NCI-H2171 (cell line): Measurements from ENCODE around the gene IVL.

ENCODE experiments used
- DNase-seq: peaks from one replicate; lab custom pipeline; 2025; lab: John Stamatoyannopoulos, UW

IVL gene

DNA sequence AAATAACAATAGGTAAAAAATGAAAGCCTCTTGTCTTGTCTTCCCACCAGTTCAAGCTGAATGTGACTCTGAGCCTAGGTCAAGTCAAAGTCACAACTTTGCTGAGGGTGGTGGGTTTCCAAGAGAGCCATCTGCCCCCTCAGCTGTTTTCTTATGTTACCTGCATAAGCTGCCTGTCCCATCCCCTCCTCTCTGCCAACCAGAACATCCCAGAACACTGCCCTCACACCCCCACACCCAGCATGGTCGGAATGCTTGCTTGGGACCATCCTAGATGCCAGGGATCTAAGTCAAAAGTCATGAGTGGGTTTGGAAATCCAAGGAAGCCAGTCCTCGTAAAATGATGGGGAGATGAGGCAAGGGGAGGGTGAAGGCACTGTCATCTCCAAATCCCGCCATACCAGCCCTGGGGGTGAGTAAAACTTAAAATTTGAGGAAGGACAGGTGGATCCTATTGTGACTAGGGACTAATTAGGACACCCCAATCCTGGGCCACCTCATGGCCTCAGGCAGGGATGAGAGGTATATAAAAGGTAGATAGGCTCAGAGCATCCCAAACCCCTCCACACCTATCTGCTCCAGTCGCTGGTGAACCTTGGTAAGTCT is 38.4 kb downstream of the IVL start, which contains the start of gene SPRR5:
TSS of gene SPRR5 (plus strand) at position 556 of the 606 bp plus-strand sequence. CDS start 1,349 bp downstream, outside the sequence.
- DNase-seq = no peak

DNA sequence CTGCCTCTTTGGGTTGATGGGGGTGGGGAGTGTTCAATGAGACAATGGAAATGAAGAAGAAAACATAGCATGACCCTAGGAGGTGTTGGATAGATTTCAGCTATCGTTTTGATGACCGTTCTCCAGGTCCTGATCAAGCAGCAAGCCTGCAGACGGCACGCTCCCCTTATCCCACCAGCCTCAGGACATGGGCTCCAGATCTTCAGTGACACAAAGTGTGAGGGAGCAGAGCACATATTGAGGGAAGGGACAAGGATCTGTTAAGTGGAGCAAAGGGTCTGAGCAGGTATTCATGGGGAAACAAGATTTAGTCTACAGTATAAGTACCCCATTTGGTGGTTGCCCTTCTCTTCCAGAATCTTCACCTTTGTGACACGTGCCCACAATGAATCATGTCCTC is 43.4 kb downstream of the IVL start:
- DNase-seq = no peak

DNA sequence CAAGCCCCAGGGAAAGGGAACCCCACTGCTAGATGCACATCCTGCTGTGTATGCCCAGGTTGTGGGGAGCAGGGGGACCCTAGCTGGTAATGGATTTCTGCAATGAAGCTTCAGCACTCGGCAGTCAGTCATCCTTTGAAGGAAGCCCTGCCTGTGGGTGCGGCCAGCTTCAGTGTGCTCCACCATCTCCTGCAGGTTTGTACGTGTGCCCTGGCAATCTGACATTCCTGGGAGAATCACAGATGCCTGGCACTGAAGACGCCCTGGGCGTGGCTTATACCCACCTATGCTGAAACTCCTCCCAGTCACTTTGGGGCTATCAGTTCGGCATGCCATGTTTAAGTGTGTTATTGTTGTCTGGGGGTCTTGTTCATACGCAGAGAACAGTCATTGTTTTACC is 45.4 kb downstream of the IVL start:
- no peak for DNase-seq

DNA sequence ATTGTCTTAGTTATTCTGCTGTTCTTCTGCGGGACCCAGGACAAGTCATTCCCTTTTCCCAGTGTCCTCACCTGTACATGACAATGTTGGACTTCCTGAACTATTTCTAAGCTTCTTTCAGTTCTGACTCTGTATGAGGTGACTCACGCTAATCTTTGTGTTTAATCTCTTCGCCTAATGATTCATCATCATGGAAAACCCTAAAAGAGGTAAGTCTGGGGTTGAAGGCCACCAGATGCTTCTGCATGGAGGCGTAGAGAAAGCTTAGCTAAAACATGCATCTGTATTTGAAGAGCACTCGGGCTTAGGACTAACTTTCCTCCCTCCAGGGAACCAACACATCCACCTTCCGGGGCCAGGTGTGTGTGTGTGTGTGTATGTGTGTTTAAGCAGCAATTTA is 46.1 kb downstream of the IVL start:
- DNase-seq = no peak

DNA sequence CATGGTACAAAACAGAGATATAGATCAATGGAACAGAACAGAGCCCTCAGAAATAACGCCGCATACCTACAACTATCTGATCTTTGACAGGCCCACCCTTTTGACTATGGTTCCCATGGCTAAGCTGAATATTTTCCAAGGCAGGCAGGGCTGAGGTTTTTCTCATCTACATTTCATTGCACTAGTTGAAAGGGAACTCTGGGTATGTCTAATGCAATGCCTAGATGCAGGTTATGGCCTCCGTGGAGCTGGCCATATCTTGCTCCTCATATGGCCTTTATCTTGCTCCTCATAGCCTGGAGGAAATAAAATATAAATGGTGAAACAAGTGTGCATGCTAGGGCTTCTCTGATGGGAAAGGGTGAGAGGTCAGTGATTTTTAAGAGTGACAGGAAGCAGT is 49.2 kb downstream of the IVL start:
- no peak for DNase-seq

DNA sequence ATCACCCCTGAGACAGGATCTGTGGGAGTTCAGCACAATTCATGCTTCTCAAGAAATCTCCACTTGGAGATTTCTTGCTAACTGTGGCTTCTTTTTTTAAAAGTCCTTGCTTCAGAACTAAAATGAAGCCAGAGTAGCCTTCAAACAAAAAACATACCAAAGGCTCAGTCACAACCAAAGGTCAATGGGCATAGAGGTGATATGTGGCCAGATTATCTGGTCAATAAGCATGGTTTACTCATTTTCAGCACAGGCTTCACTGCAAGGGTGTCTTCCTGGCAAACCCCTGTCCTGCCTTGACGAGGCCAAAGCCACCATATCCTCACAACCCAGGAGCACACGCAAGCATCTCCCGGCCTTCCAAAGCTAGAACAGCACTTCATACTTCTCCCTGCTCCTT is 50.9 kb downstream of the IVL start:
- DNase-seq = no peak

GRCh38 chr1:152959801-152960451 is 51.6 kb downstream of the IVL start:
- DNase-seq = no peak

- no peak for DNase-seq
Measured at GRCh38 chr1:152960452-152961044, 52.2 kb downstream of the IVL start.
